ENCODE measurements around the gene COQ8A. TPM values are rescaled to one million over a fixed set of nuclear protein-coding genes. Genes with fewer than 3 reads are reported as not detected.

The COQ8A gene
- total RNA-seq, 1 experiment from 2014 or later = 35.3 TPM

GRCh38 chr1:226940029-226940805 is at the start of gene COQ8A (continued):
- TF ChIP-seq, protein P1, sequence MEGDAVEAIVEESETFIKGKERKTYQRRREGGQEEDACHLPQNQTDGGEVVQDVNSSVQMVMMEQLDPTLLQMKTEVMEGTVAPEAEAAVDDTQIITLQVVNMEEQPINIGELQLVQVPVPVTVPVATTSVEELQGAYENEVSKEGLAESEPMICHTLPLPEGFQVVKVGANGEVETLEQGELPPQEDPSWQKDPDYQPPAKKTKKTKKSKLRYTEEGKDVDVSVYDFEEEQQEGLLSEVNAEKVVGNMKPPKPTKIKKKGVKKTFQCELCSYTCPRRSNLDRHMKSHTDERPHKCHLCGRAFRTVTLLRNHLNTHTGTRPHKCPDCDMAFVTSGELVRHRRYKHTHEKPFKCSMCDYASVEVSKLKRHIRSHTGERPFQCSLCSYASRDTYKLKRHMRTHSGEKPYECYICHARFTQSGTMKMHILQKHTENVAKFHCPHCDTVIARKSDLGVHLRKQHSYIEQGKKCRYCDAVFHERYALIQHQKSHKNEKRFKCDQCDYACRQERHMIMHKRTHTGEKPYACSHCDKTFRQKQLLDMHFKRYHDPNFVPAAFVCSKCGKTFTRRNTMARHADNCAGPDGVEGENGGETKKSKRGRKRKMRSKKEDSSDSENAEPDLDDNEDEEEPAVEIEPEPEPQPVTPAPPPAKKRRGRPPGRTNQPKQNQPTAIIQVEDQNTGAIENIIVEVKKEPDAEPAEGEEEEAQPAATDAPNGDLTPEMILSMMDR (IDR thresholded peaks at IDR 0.05 in 2 of 3, conservative IDR thresholded peaks at IDR 0.05 in 1 of 3; ENCODE audit: borderline replicate concordance in 1 of 3, insufficient read depth in 1 of 3, low read depth in 2 of 3, low read length in 2 of 3) = no peak
- TF ChIP-seq EZH2 (IDR thresholded peaks at IDR 0.05) = no peak

- CTCF ChIA-PET = no interaction called here
- RAD21 ChIA-PET (ENCODE audit: low non-redundant PET in 1 of 2, low total read pairs in 2 of 2, uncharacterized antibody in 2 of 2, unreplicated experiment in 2 of 2) = no interaction called here
These were observed 49.6 kb upstream of the COQ8A start for GRCh38 chr1:226890331-226891108.

More at GRCh38 chr1:226890331-226891108, 49.6 kb upstream of the COQ8A start:
- no peak overlapping the region for H2AFZ ChIP-seq (ENCODE audit: low read depth, low read length, poor library complexity, severe bottlenecking)
- no peaks in the 10 kb centered on the region for H4K20me1 ChIP-seq (ENCODE audit: insufficient read depth)
- no peaks in the 10 kb centered on the region for H3K27me3 ChIP-seq (ENCODE audit: insufficient read depth, low read length)
- ATAC-seq (no peak), DNase-seq (ENCODE audit: low read depth, low spot score) (no peak)
- H3K9me3 ChIP-seq (ENCODE audit: control insufficient read depth in 1 of 2, insufficient read depth in 1 of 2, low read depth in 1 of 2, low read length in 2 of 2) = no peaks in the 10 kb centered on the region
- no TSS peak for BruUV-seq (replicated peaks)
- H3K4me2 ChIP-seq (ENCODE audit: low read length) = no peak overlapping the region
- no peak overlapping the region for H3K4me3 ChIP-seq (replicated peaks in 1 of 2; ENCODE audit: low read depth in 1 of 2, low read length in 2 of 2)
- no peaks in the 10 kb centered on the region for H3K79me2 ChIP-seq (ENCODE audit: insufficient read depth, low read length)
- H3K4me1 ChIP-seq (ENCODE audit: control insufficient read depth in 1 of 2, insufficient read depth in 2 of 2, low read length in 2 of 2) = no peaks in the 10 kb centered on the region
- H3K9ac ChIP-seq (ENCODE audit: low read length) = no peak overlapping the region
- TF ChIP-seq POLR2AphosphoS5 (IDR thresholded peaks at IDR 0.05; ENCODE audit: low read depth, low read length) = no peak
- TF ChIP-seq ZNF274 (IDR thresholded peaks at IDR 0.05; ENCODE audit: low read depth, low read length) = no peak
- TF ChIP-seq, protein P2, sequence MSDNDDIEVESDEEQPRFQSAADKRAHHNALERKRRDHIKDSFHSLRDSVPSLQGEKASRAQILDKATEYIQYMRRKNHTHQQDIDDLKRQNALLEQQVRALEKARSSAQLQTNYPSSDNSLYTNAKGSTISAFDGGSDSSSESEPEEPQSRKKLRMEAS (IDR thresholded peaks at IDR 0.05) = no peak
- TF ChIP-seq SRF (IDR thresholded peaks at IDR 0.05; ENCODE audit: low read depth) = no peak
- no peak for TF ChIP-seq EZH2phosphoT487 (IDR thresholded peaks at IDR 0.05; ENCODE audit: borderline replicate concordance)
- TF ChIP-seq, protein P3, sequence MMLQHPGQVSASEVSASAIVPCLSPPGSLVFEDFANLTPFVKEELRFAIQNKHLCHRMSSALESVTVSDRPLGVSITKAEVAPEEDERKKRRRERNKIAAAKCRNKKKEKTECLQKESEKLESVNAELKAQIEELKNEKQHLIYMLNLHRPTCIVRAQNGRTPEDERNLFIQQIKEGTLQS (IDR thresholded peaks at IDR 0.05) = no peak
- TF ChIP-seq, protein P4, sequence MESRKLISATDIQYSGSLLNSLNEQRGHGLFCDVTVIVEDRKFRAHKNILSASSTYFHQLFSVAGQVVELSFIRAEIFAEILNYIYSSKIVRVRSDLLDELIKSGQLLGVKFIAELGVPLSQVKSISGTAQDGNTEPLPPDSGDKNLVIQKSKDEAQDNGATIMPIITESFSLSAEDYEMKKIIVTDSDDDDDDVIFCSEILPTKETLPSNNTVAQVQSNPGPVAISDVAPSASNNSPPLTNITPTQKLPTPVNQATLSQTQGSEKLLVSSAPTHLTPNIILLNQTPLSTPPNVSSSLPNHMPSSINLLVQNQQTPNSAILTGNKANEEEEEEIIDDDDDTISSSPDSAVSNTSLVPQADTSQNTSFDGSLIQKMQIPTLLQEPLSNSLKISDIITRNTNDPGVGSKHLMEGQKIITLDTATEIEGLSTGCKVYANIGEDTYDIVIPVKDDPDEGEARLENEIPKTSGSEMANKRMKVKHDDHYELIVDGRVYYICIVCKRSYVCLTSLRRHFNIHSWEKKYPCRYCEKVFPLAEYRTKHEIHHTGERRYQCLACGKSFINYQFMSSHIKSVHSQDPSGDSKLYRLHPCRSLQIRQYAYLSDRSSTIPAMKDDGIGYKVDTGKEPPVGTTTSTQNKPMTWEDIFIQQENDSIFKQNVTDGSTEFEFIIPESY (IDR thresholded peaks at IDR 0.05; ENCODE audit: extremely low read depth, insufficient replicate concordance, low read length) = no peak
- H3K9me2 ChIP-seq (ENCODE audit: insufficient read depth) = no peaks in the 10 kb centered on the region
- no peak overlapping the region for H3K27ac ChIP-seq (ENCODE audit: low read depth, low read length)
- POLR2A ChIA-PET = interaction anchor here (0.6 kb wide), 1 partner anchor 50 kb away, joined by 3 read pairs; the partner anchor contains the start of gene COQ8A
- intact Hi-C loops (cut with micrococcal nuclease) = no loop called here
- peaks cover 5 to 7% of the 10 kb centered on the region in 2 experiments; a peak in 3 of 4 replicates for H3K36me3 ChIP-seq (ENCODE audit: control insufficient read depth in 1 of 2, insufficient read depth in 2 of 2, low read length in 2 of 2)
